Liver (tissue), 9 donors: ENCODE measurements around the gene PARP14. TPM values are rescaled to one million over a fixed set of nuclear protein-coding genes. Genes with fewer than 3 reads are reported as not detected.

ENCODE experiments used
- DNase-seq: peaks from one replicate; pipeline ENCODE4 v3.0.0-alpha.2; 2017; ENCODE audit warnings: low spot score
- H3K27ac ChIP-seq, 2 donors: one replicate each; pipeline ENCODE4 v1.7.0; 2013; ENCODE audit warnings: inconsistent platforms in 2 of 2, low read length in 2 of 2, control low read depth in 1 of 2, low read depth in 1 of 2, mild to moderate bottlenecking in 1 of 2
- H3K27me3 ChIP-seq, 4 donors: one replicate each; pipeline versions ENCODE4 v1.6.1 to v1.7.0; 2013; ENCODE audit warnings: low read length in 3 of 4, inconsistent platforms in 1 of 4, mild to moderate bottlenecking in 1 of 4, moderate library complexity in 1 of 4; ENCODE audit not compliant: control insufficient read depth in 4 of 4, insufficient read depth in 4 of 4
- H3K36me3 ChIP-seq, 4 donors: one replicate each; pipeline versions ENCODE4 v1.6.1 to v1.7.0; 2013; ENCODE audit warnings: low read length in 3 of 4, mild to moderate bottlenecking in 3 of 4, low read depth in 1 of 4, moderate library complexity in 1 of 4; ENCODE audit not compliant: control insufficient read depth in 4 of 4, insufficient read depth in 3 of 4
- H3K4me1 ChIP-seq, 4 donors: one replicate each; pipeline versions ENCODE4 v1.6.1 to v1.7.0; 2013; ENCODE audit warnings: low read length in 3 of 4, mild to moderate bottlenecking in 3 of 4, moderate library complexity in 1 of 4; ENCODE audit not compliant: control insufficient read depth in 4 of 4, insufficient read depth in 4 of 4
- H3K4me3 ChIP-seq, 3 donors: one replicate each; pipeline versions ENCODE4 v1.6.1 to v1.7.0; 2013; ENCODE audit warnings: low read length in 3 of 3, control low read depth in 1 of 3, low read depth in 1 of 3, mild to moderate bottlenecking in 1 of 3
- H3K9ac ChIP-seq, 2 donors: one replicate each; pipeline ENCODE4 v1.7.0; 2013; ENCODE audit warnings: low read length in 2 of 2, mild to moderate bottlenecking in 2 of 2, moderate library complexity in 2 of 2, control low read depth in 1 of 2, low read depth in 1 of 2
- H3K9me3 ChIP-seq, 4 donors: one replicate each; pipeline versions ENCODE4 v1.6.1 to v1.7.0; 2013; ENCODE audit warnings: low read length in 3 of 4; ENCODE audit not compliant: control insufficient read depth in 4 of 4
- EGR1 ChIP-seq, 2 donors: IDR thresholded peaks; 2 replicates each; pipeline ENCODE4 v1.6.1; 2016 to 2018; ENCODE audit warnings: antibody characterized with exemption in 2 of 2, low read depth in 2 of 2
- FOXA1 ChIP-seq: IDR thresholded peaks from 2 replicates; pipeline ENCODE4 v1.6.1; 2016; ENCODE audit warnings: antibody characterized with exemption
- FOXA2 ChIP-seq: IDR thresholded peaks from 2 replicates; pipeline ENCODE4 v1.6.1; 2016; ENCODE audit warnings: antibody characterized with exemption
- GABPA ChIP-seq, 2 donors: IDR thresholded peaks in 1 of 2; conservative IDR thresholded peaks in 1 of 2; 2 replicates each; pipeline ENCODE4 v1.6.1; 2016; ENCODE audit warnings: antibody characterized with exemption in 2 of 2, mild to moderate bottlenecking in 1 of 2, moderate library complexity in 1 of 2
- HNF4A ChIP-seq, 2 donors: conservative IDR thresholded peaks; 2 replicates each; pipeline ENCODE4 v1.6.1; 2016; ENCODE audit warnings: antibody characterized with exemption in 2 of 2, mild to moderate bottlenecking in 2 of 2
- HNF4G ChIP-seq: IDR thresholded peaks from 2 replicates; pipeline ENCODE4 v1.6.1; 2016; ENCODE audit warnings: antibody characterized with exemption
- JUND ChIP-seq, 2 donors: IDR thresholded peaks; 2 replicates each; pipeline ENCODE4 v1.6.1; 2016; ENCODE audit warnings: antibody characterized with exemption in 2 of 2
- NR2F2 ChIP-seq: IDR thresholded peaks from 2 replicates; pipeline ENCODE4 v1.6.1; 2016; ENCODE audit warnings: antibody characterized with exemption
- RAD21 ChIP-seq, 2 donors: IDR thresholded peaks; 2 replicates each; pipeline ENCODE4 v1.6.1; 2016; ENCODE audit warnings: antibody characterized with exemption in 2 of 2, mild to moderate bottlenecking in 2 of 2
- RXRA ChIP-seq, 2 donors: IDR thresholded peaks; 2 replicates each; pipeline ENCODE4 v1.6.1; 2017 to 2018; ENCODE audit warnings: antibody characterized with exemption in 2 of 2, mild to moderate bottlenecking in 1 of 2
- SP1 ChIP-seq: IDR thresholded peaks from 2 replicates; pipeline ENCODE4 v1.6.1; 2018; ENCODE audit warnings: antibody characterized with exemption, mild to moderate bottlenecking
- TAF1 ChIP-seq: conservative IDR thresholded peaks from 2 replicates; pipeline ENCODE4 v1.6.1; 2016; ENCODE audit warnings: antibody characterized with exemption, mild to moderate bottlenecking
- YY1 ChIP-seq: IDR thresholded peaks from 2 replicates; pipeline ENCODE4 v1.6.1; 2016; ENCODE audit warnings: antibody characterized with exemption, mild to moderate bottlenecking
- WGBS: extraction: QIAGEN DNeasy Blood & Tissue Kit; methylation state at CpG from one replicate; pipeline ENCODE4 v1.1.7; 2013; 5-methylcytosine and 5-hydroxymethylcytosine counted together
- polyA plus RNA-seq, 2 donors: library from polyadenylated mRNA; stranded (reverse) in 1 of 2; unstranded in 1 of 2; fragments of 200-250 nt in 1 of 2; fragments of >200 nt in 1 of 2; fragmentation: Nextera tagmentation in 1 of 2; extraction: Ambion mirVana in 1 of 2; gene quantifications; one replicate each; pipeline versions ENCODE4 v1.2.1 to v1.2.3, GENCODE V29; 2013 to 2015
- total RNA-seq, 2 donors: library from RNA; depleted of rRNA; stranded (reverse); fragments of >200 nt; gene quantifications; one replicate each; pipeline ENCODE4 v1.2.3, GENCODE V29; 2014
- TF ChIP-seq, protein P1 (sequence below): IDR thresholded peaks from 2 replicates; pipeline ENCODE4 v1.6.1; 2016; ENCODE audit warnings: antibody characterized with exemption
- TF ChIP-seq, protein P2 (sequence below): IDR thresholded peaks from 2 replicates; pipeline ENCODE4 v1.6.1; 2016; ENCODE audit warnings: antibody characterized with exemption
- TF ChIP-seq, protein P3 (sequence below): IDR thresholded peaks from 2 replicates; pipeline ENCODE4 v1.6.1; 2016; ENCODE audit warnings: antibody characterized with exemption
- TF ChIP-seq, protein P4 (sequence below): IDR thresholded peaks from 2 replicates; pipeline ENCODE4 v1.6.1; 2016; ENCODE audit warnings: antibody characterized with exemption, mild to moderate bottlenecking
- TF ChIP-seq, protein P5 (sequence below): fragments of 150-350 bp; IDR thresholded peaks from 2 replicates; pipeline ENCODE4 v1.5.1; 2017; ENCODE audit warnings: improper control_type of control experiment, low read depth, low read length; ENCODE audit not compliant: missing input control
- donor health status: healthy.
- donor health status: healthy.
- donor health status: healthy.
- donor health status: healthy.
- donor health status: healthy.

Gene PARP14
- total and polyA plus RNA-seq, 4 donors = 13.1 to 79.7 (median 23.4) TPM

DNA sequence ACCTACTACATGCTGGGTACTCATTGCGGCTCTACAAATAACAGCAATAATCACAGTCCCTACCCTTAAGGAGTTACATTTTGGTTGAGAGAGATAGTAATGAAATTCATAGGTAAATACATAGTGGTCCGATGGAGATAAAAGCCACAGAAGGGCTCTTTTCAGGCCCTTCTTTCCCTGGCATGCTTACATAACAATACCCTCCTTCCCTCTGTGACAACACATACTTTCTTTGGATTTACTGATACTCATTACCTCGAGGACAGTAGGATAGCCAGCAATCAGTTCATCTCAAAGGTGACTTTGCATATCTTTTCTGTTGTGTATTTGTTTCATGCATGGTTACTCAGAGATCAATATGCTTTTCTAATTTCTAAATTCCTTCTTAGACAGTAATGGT is 58.5 kb downstream of the PARP14 start:
- Histone ChIP-seq H3K27me3 (no peaks in the 10 kb centered on the region), H3K9me3 (no peaks in the 10 kb centered on the region), H3K4me1 (no peaks in the 10 kb centered on the region), H3K36me3 (peaks cover 0 to 11% (median 5%) of the 10 kb centered on the region in 4 donors), H3K27ac (no peak overlapping the region), H3K9ac (no peak overlapping the region), H3K4me3 (no peak overlapping the region)
- DNase-seq = no peak
- 89% methylated on average over 3 of the region's 3 CpGs for WGBS
- TF ChIP-seq RAD21 (IDR thresholded peaks at IDR 0.05) (no peak), TAF1 (no peak), HNF4A (conservative IDR thresholded peaks at IDR 0.05) (no peak), FOXA1 (no peak), JUND (IDR thresholded peaks at IDR 0.05) (no peak), FOXA2 (no peak)

DNA sequence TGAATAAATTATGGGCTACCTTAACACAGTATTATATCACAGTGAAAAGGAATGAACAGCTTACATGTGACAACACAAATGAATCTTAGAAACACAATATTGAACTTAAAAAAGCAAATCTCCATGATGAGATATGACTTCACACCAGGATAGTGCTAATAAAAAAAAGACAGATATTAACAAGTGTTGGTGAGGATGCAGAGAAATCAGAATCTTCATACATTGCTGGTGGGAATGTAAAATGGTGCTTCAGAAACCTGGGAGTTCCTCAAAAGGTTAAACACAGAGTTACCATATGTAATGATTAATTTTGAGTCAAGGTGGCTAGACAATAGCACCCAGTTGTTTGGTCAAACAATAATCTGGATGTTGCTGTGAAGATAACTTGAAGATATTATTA is 61.6 kb downstream of the PARP14 start:
- no peak for DNase-seq
- Histone ChIP-seq H3K9me3 (no peaks in the 10 kb centered on the region), H3K4me1 (no peaks in the 10 kb centered on the region), H3K27me3 (no peaks in the 10 kb centered on the region), H3K9ac (no peak overlapping the region), H3K4me3 (no peak overlapping the region), H3K36me3 (peaks cover 0 to 15% (median 5%) of the 10 kb centered on the region in 4 donors), H3K27ac (no peak overlapping the region)
- no peak for TF ChIP-seq HNF4G
- no peak for TF ChIP-seq YY1
- TF ChIP-seq FOXA1 = no peak
- TF ChIP-seq, protein P1, sequence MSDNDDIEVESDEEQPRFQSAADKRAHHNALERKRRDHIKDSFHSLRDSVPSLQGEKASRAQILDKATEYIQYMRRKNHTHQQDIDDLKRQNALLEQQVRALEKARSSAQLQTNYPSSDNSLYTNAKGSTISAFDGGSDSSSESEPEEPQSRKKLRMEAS = no peak

DNA sequence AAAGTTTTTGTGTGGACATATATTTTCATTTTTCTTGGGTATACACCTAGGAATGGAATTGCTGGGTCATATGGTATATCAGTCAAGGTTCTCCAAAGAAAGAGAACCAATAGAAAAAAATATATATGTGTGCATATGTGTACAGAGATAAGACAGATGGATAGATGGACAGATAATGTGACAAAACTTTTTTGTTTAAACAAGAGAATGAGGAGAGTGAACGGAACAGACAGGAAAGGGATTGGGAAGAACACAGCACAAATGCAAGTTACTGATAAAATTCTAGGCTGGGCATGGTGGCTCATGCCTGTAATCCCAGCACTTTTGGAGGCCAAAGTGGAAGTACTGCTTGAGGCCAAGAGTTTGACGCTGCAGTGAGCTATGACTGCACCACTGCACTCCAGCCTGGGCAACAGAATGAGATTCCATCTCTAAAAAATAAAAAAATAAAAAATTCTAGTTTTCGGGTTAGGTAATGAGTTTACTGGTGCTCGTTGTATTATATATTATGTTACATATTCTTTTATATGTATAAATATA is 63.0 kb downstream of the PARP14 start:
- no peaks in the 10 kb centered on the region for H3K27me3 ChIP-seq
- no peaks in the 10 kb centered on the region for H3K9me3 ChIP-seq
- H3K9ac ChIP-seq = no peak overlapping the region
- WGBS = 99% methylated on average over 4 of the region's 4 CpGs
- no peak for DNase-seq
- TF ChIP-seq, protein P1 = no peak
- TF ChIP-seq, protein P2, sequence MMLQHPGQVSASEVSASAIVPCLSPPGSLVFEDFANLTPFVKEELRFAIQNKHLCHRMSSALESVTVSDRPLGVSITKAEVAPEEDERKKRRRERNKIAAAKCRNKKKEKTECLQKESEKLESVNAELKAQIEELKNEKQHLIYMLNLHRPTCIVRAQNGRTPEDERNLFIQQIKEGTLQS = no peak
- TF ChIP-seq SP1 = no peak
- no peak for TF ChIP-seq FOXA2
- TF ChIP-seq, protein P3, sequence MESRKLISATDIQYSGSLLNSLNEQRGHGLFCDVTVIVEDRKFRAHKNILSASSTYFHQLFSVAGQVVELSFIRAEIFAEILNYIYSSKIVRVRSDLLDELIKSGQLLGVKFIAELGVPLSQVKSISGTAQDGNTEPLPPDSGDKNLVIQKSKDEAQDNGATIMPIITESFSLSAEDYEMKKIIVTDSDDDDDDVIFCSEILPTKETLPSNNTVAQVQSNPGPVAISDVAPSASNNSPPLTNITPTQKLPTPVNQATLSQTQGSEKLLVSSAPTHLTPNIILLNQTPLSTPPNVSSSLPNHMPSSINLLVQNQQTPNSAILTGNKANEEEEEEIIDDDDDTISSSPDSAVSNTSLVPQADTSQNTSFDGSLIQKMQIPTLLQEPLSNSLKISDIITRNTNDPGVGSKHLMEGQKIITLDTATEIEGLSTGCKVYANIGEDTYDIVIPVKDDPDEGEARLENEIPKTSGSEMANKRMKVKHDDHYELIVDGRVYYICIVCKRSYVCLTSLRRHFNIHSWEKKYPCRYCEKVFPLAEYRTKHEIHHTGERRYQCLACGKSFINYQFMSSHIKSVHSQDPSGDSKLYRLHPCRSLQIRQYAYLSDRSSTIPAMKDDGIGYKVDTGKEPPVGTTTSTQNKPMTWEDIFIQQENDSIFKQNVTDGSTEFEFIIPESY = no peak
- no peak for TF ChIP-seq FOXA1
- TF ChIP-seq RAD21 (IDR thresholded peaks at IDR 0.05) = no peak
- TF ChIP-seq YY1 = no peak
- TF ChIP-seq, protein P4, sequence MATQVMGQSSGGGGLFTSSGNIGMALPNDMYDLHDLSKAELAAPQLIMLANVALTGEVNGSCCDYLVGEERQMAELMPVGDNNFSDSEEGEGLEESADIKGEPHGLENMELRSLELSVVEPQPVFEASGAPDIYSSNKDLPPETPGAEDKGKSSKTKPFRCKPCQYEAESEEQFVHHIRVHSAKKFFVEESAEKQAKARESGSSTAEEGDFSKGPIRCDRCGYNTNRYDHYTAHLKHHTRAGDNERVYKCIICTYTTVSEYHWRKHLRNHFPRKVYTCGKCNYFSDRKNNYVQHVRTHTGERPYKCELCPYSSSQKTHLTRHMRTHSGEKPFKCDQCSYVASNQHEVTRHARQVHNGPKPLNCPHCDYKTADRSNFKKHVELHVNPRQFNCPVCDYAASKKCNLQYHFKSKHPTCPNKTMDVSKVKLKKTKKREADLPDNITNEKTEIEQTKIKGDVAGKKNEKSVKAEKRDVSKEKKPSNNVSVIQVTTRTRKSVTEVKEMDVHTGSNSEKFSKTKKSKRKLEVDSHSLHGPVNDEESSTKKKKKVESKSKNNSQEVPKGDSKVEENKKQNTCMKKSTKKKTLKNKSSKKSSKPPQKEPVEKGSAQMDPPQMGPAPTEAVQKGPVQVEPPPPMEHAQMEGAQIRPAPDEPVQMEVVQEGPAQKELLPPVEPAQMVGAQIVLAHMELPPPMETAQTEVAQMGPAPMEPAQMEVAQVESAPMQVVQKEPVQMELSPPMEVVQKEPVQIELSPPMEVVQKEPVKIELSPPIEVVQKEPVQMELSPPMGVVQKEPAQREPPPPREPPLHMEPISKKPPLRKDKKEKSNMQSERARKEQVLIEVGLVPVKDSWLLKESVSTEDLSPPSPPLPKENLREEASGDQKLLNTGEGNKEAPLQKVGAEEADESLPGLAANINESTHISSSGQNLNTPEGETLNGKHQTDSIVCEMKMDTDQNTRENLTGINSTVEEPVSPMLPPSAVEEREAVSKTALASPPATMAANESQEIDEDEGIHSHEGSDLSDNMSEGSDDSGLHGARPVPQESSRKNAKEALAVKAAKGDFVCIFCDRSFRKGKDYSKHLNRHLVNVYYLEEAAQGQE = no peak
- TF ChIP-seq HNF4G = no peak
- TF ChIP-seq EGR1 (IDR thresholded peaks at IDR 0.05; ENCODE audit: low read depth in 2 of 2) = no peak
- no peak for TF ChIP-seq RXRA (IDR thresholded peaks at IDR 0.05)
- TF ChIP-seq HNF4A (conservative IDR thresholded peaks at IDR 0.05) = no peak
- no peak for TF ChIP-seq NR2F2
- TF ChIP-seq JUND (IDR thresholded peaks at IDR 0.05) = no peak
- TF ChIP-seq, protein P5, sequence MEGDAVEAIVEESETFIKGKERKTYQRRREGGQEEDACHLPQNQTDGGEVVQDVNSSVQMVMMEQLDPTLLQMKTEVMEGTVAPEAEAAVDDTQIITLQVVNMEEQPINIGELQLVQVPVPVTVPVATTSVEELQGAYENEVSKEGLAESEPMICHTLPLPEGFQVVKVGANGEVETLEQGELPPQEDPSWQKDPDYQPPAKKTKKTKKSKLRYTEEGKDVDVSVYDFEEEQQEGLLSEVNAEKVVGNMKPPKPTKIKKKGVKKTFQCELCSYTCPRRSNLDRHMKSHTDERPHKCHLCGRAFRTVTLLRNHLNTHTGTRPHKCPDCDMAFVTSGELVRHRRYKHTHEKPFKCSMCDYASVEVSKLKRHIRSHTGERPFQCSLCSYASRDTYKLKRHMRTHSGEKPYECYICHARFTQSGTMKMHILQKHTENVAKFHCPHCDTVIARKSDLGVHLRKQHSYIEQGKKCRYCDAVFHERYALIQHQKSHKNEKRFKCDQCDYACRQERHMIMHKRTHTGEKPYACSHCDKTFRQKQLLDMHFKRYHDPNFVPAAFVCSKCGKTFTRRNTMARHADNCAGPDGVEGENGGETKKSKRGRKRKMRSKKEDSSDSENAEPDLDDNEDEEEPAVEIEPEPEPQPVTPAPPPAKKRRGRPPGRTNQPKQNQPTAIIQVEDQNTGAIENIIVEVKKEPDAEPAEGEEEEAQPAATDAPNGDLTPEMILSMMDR = no peak
- TF ChIP-seq GABPA (IDR thresholded peaks at IDR 0.05 in 1 of 2, conservative IDR thresholded peaks at IDR 0.05 in 1 of 2) = no peak
- TF ChIP-seq TAF1 = no peak
- no peaks in the 10 kb centered on the region for H3K4me1 ChIP-seq
- H3K36me3 ChIP-seq = peaks cover 0 to 15% (median 5%) of the 10 kb centered on the region in 4 donors
- H3K27ac ChIP-seq = no peak overlapping the region
- no peak overlapping the region for H3K4me3 ChIP-seq
